Astrocyte of the spinal cord (primary cell): ENCODE measurements around the gene GH2.
"Not testable (repeated sequence)": the region's sequence is repeated elsewhere in the genome, so short reads cannot be mapped to it uniquely, and the experiment has no call there.

ENCODE experiments used
- DNase-seq: peaks from one replicate; pipeline ENCODE4 v3.0.0; 2011; ENCODE audit warnings: low read depth, low spot score
- H3K4me3 ChIP-seq: 2 replicates; pipeline ENCODE4 v1.5.1; 2011; ENCODE audit warnings: low read depth, mild to moderate bottlenecking, low read length, moderate library complexity
- in situ Hi-C: cut with HindIII; loops from 2 replicates; pipeline ENCODE4 v1.10.0; 2017; ENCODE audit warnings: low sequenced_read_pairs
- TF ChIP-seq, protein P1 (sequence below): IDR thresholded peaks from 2 replicates; pipeline ENCODE4 v1.5.1; 2012; ENCODE audit warnings: low read depth, mild to moderate bottlenecking, low read length, inconsistent platforms

GH2 gene

DNA sequence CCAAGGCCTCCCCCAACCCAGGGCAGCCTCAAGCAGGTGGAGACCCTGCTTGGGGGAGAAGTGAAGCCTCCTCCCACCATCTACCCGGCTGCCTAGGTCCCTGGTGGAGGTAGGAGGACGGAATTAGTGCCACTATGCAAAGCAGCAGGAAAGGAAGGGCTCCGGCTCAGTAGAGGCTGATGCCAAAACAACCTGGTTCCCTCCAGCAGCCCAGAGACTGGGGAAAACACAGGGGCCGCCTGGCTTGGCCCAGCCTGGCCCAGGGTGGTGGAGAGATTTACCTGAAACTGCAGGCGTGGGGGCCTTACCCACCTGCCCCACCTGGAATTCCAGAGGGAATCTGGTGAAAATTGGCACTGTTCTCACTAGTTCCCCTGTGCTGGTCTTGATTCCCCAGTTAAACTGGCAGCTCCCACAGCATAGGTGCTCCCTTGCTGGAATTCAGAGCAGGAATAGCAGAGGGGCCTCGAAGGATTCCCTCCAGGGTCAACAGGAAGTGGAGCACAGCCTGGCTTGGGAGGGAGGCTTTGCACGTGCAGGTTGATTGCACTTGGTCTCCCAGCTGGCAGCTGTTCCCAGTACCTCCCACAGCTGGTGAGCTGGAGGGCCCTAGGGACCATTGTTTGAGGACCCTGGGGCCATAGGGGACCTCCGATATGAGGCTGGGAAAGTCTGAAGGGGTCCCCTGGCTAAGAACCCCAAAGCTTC is 45.9 kb upstream of the GH2 start:
- in situ Hi-C loops: no loop called here
- TF ChIP-seq, protein P1, sequence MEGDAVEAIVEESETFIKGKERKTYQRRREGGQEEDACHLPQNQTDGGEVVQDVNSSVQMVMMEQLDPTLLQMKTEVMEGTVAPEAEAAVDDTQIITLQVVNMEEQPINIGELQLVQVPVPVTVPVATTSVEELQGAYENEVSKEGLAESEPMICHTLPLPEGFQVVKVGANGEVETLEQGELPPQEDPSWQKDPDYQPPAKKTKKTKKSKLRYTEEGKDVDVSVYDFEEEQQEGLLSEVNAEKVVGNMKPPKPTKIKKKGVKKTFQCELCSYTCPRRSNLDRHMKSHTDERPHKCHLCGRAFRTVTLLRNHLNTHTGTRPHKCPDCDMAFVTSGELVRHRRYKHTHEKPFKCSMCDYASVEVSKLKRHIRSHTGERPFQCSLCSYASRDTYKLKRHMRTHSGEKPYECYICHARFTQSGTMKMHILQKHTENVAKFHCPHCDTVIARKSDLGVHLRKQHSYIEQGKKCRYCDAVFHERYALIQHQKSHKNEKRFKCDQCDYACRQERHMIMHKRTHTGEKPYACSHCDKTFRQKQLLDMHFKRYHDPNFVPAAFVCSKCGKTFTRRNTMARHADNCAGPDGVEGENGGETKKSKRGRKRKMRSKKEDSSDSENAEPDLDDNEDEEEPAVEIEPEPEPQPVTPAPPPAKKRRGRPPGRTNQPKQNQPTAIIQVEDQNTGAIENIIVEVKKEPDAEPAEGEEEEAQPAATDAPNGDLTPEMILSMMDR: no peak
- H3K4me3 ChIP-seq: no peak overlapping the region

DNA sequence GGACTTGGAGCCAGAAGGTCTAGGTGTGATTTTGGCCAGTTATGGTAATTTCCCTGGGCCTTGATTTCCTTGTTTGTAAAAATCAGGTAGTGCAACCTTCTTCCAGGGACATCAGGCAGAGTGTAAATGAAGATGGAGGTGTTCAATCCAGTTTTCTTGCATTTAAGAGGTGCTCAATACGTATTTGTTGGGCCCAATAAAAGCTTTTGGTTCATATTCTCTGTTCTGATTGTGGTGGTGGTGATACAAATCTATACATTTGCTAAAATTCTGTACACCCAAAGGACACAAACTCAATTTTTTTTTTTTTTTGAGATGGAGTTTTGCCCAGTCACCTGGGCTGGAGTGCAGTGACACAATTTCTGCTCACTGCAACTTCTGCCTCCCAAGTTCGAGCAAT is 44.4 kb upstream of the GH2 start:
- no peak overlapping the region for H3K4me3 ChIP-seq
- no peak for DNase-seq
- in situ Hi-C loops: no loop called here
- TF ChIP-seq, protein P1: no peak

More for the DNA sequence above, 45.9 kb upstream of the GH2 start:
- DNase-seq: no peak

DNA sequence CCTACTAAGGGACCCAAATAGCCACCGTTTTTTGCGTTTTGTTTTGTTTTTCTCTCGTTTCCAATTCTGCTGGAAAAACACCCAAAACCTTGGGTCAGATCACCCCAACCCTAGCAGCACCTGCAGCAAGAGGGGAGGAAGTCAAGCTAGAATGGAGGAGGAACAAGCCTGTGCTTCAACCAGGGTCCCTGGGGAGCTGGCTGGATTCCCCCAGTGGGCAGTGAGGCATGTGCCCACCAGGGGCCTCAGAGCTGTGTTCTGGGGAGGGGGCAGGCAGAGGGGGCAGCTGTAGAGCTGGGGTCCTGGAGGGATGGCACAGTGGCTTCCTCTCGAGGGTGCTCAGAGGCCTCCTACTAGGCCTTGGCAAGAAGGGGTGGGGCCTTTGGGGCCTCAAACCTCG is 43.9 kb upstream of the GH2 start:
- DNase-seq: no peak
- H3K4me3 ChIP-seq: no peak overlapping the region

DNA sequence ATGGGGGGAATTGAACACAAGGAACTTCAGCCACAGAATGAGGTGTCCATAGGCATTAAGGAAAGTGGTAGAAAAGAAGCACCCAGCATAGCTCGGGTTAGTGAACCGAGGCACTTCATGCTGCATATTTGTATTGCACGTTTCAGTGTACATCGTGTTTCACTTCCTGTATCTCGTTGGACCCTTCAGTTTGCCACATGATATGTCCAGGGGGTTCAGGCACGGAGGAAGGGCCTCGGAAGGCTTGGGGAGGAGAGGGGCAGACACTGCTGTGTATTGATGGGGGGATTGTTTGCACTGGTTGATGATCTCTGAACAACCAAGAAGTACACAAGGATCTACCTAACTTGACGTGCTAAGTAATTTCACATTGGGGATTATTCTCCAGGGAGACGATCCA is 40.7 kb upstream of the GH2 start:
- DNase-seq: not testable (repeated sequence)

More for the DNA sequence above, 43.9 kb upstream of the GH2 start:
- TF ChIP-seq, protein P1: no peak
- in situ Hi-C loops: no loop called here

DNA sequence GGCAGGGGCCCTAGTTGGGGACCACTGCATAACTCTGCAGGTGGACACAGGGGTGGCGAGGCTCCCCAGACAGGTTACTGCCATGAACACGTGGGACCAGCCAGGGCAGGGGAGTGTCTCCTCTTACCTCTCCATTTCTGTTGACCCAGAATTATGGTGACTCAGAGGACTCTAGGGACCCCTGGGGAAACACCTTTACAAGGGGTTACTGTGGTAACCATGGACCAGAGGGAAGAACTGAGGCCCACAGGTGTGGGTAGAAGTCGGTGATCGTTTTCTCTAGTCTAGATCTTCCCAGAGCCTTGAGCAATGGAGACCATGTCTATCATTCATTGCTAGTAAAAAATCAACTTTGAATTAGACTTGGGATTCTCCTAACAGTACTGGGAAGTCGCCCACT is 39.0 kb upstream of the GH2 start:
- in situ Hi-C loops, H3K4me3 ChIP-seq, DNase-seq: not testable (repeated sequence)

More for the DNA sequence above, 40.7 kb upstream of the GH2 start:
- in situ Hi-C loops, H3K4me3 ChIP-seq: not testable (repeated sequence)

DNA sequence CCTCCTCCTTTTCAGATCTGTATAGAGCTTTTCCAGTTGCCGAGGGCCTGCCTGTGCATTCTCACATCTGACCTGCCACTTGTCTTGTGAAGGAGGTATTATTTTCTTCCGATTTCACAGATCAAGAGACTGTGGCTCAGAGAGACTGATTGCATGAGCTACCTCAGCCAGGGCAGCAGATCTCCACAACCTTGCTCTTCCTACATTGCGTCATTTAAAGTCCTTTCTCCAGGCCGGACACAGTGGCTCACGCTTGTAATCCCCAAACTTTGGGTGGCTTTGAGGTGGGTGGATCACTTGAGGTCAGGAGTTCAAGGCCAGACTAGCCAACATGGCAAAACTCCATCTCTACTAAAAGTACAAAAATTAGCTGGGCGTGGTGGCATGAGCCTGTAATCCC is 38.3 kb upstream of the GH2 start:
- DNase-seq, in situ Hi-C loops, H3K4me3 ChIP-seq: not testable (repeated sequence)

DNA sequence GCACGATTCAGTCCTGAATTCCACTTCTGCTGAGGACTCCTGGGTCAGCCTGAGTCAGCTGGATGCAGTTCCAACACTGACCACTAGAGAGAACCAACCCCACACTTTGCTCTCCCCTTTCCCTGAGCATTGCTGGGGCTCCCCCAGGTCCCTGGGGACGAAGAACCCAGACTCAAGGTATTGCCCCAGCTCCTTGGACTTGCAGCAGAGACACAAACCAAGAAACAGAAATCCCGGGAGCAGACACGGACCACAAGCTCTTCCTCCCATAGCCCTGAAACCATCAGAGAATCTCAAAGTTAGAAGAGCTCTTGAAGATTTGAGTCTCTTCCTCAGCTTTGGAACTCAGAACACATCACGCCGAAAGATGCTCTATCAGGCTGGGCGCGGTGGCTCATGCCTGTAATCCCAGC is 37.6 kb upstream of the GH2 start:
- no peak overlapping the region for H3K4me3 ChIP-seq
- TF ChIP-seq, protein P1: peak; percentile 94
- DNase-seq: peak; percentile 39
- in situ Hi-C loops: no loop called here

DNA sequence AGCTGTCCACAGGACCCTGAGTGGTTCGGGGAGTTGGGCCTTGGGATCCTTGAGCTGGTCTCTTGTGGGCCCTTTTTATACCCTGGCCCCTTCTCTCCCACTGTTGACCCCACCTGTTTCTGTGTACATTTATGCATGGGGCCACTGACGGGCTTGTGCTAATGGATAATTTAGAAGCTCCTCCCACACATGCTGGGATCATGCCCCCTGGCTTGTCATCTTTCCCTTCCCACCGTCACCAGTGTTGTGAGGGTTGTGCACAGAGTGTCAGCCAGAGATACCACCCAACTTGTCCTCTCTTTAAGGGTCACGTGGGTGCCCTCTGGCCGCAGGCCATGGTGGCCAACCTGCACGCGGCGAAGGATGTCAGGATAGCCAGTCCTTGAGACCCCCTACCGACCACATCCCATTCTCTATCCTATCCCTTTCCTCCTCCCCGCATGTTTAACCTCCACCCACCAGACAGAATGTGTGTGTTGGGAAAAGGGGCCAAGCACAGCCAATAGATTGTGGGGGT is 37.1 kb upstream of the GH2 start, which contains the start of gene GH1:
Gene GH1, minus strand, starts transcription at position 51 of the 517 bp plus-strand sequence. CDS start 63 bp downstream, outside the sequence.
- in situ Hi-C loops, DNase-seq, H3K4me3 ChIP-seq: not testable (repeated sequence)
